Measurements from ENCODE around the gene PIGO.
A peak's percentile ranks its signal among the peaks of the same experiment; 100 is the strongest.

The PIGO gene

GRCh38 chr9:35110327-35110761, 14.0 kb upstream of the PIGO start:
- TF ChIP-seq CTCF (IDR thresholded peaks at IDR 0.05; ENCODE audit: insufficient read depth, low read length) = no peak
- no peak for TF ChIP-seq GABPA (IDR thresholded peaks at IDR 0.05; ENCODE audit: low read depth)
- no peak for TF ChIP-seq POLR2AphosphoS5 (IDR thresholded peaks at IDR 0.05; ENCODE audit: low read depth)
- TF ChIP-seq SPI1 (IDR thresholded peaks at IDR 0.05; ENCODE audit: borderline replicate concordance, low read depth) = no peak
- no peaks in the 10 kb centered on the region for H3K27me3 ChIP-seq (ENCODE audit: insufficient read depth, poor library complexity, severe bottlenecking)
- no peak overlapping the region for H3K4me3 ChIP-seq (replicated peaks; ENCODE audit: insufficient read depth, low read length)
- no peak for DNase-seq (ENCODE audit: low read depth in 1 of 2, low spot score in 1 of 2)
- no peak overlapping the region for H3K27ac ChIP-seq (replicated peaks)

- no peak overlapping the region for H3K4me3 ChIP-seq (replicated peaks; ENCODE audit: insufficient read depth, low read length)
- DNase-seq (ENCODE audit: low read depth in 1 of 2, low spot score in 1 of 2) = peak in 1 of 2 experiments; percentile 60
- H3K27me3 ChIP-seq (ENCODE audit: insufficient read depth, poor library complexity, severe bottlenecking) = no peaks in the 10 kb centered on the region
- 0 out of 2 replicates have a peak, but pooled peaks have one; percentile 20 for TF ChIP-seq SPI1 (IDR thresholded peaks at IDR 0.05; ENCODE audit: borderline replicate concordance, low read depth)
- TF ChIP-seq REST (IDR thresholded peaks at IDR 0.05; ENCODE audit: insufficient replicate concordance, low read depth) = no peak
- TF ChIP-seq POLR2AphosphoS5 (IDR thresholded peaks at IDR 0.05; ENCODE audit: low read depth) = peak; percentile 74; the same call in 1 of the 2 replicates
- no peak for TF ChIP-seq GABPA (IDR thresholded peaks at IDR 0.05; ENCODE audit: low read depth)
- TF ChIP-seq CTCF (IDR thresholded peaks at IDR 0.05; ENCODE audit: insufficient read depth, low read length) = no peak
- no peak overlapping the region for H3K27ac ChIP-seq (replicated peaks)
Measured at GRCh38 chr9:35108946-35109575, 12.7 kb upstream of the PIGO start.

- TF ChIP-seq REST (IDR thresholded peaks at IDR 0.05; ENCODE audit: insufficient replicate concordance, low read depth) = no peak
- no peak for TF ChIP-seq CTCF (IDR thresholded peaks at IDR 0.05; ENCODE audit: insufficient read depth, low read length)
- TF ChIP-seq POLR2AphosphoS5 (IDR thresholded peaks at IDR 0.05; ENCODE audit: low read depth) = no peak
- no peak for TF ChIP-seq SPI1 (IDR thresholded peaks at IDR 0.05; ENCODE audit: borderline replicate concordance, low read depth)
- no peak for TF ChIP-seq GABPA (IDR thresholded peaks at IDR 0.05; ENCODE audit: low read depth)
- Histone ChIP-seq H3K27ac (replicated peaks) (no peak overlapping the region), H3K27me3 (ENCODE audit: insufficient read depth, poor library complexity, severe bottlenecking) (no peaks in the 10 kb centered on the region), H3K4me3 (replicated peaks; ENCODE audit: insufficient read depth, low read length) (no peak overlapping the region)
- no peak for DNase-seq (ENCODE audit: low read depth in 1 of 2, low spot score in 1 of 2)
Measured at GRCh38 chr9:35108461-35108860, 12.1 kb upstream of the PIGO start.

Data from HL-60 (cell line).